Right atrium auricular region (tissue), 2 donors: ENCODE data around the gene CECR2. TPM values are rescaled to one million over a fixed set of nuclear protein-coding genes. Genes with fewer than 3 reads are reported as not detected.

Experiments
- DNase-seq: peaks from one replicate; pipeline ENCODE4 v3.0.0-alpha.2; 2019; ENCODE audit warnings: low spot score
- H3K27ac ChIP-seq, 2 donors: fragments of 200-600 bp; sonication (generic); 1 replicate in 1 of 2; 2 replicates in 1 of 2; pipeline ENCODE4 v1.5.1; 2016 to 2019
- H3K27me3 ChIP-seq, 2 donors: fragments of 200-600 bp; sonication (generic); one replicate each; pipeline versions ENCODE4 v1.5.1 to v1.6.0; 2017 to 2019
- H3K36me3 ChIP-seq: fragments of 200-600 bp; sonication (generic); one replicate; pipeline ENCODE4 v1.5.1; 2016
- H3K4me1 ChIP-seq, 2 donors: fragments of 200-600 bp; sonication (generic); one replicate each; pipeline versions ENCODE4 v1.5.1 to v1.6.0; 2017 to 2019
- H3K4me3 ChIP-seq, 2 donors: fragments of 200-600 bp; sonication (generic); 1 replicate in 1 of 2; 2 replicates in 1 of 2; pipeline ENCODE4 v1.5.1; 2017 to 2019; ENCODE audit warnings: mild to moderate bottlenecking in 1 of 2, moderate library complexity in 1 of 2
- H3K9me3 ChIP-seq, 2 donors: fragments of 200-600 bp; sonication (generic); one replicate each; pipeline ENCODE4 v1.5.1; 2019
- total RNA-seq, 2 donors: library from RNA; depleted of rRNA; stranded (reverse); fragments of >200 nt; gene quantifications; one replicate each; pipeline ENCODE4 v1.1.0, GENCODE V29; 2016
- TF ChIP-seq, protein P1 (sequence below), 2 donors: fragments of 200-600 bp; sonication (generic); IDR thresholded peaks; one replicate each; pipeline ENCODE4 v1.5.1; 2019; ENCODE audit warnings: antibody characterized with exemption in 2 of 2

Gene CECR2
- total RNA-seq, 2 donors from 2014 or later: 4.0 to 4.8 TPM

DNA sequence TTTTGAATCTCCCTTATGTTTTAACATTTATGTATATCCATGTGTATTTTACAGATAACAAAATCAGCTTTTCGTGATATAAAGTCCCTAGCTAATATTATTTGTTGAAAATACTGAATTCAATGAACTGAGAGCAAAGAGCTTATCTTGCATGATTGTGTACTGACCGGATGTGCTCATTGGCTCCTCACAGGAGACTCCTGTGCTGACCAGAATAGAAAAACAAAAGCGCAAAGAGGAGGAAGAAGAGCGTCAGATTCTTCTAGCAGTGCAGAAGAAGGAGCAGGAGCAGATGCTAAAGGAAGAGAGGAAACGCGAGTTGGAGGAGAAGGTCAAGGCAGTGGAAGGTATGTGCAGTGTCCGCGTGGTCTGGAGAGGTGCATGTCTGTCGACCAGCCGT is 154.7 kb downstream of the CECR2 start:
- Histone ChIP-seq H3K4me3 (no peak overlapping the region), H3K27me3 (no peaks in the 10 kb centered on the region), H3K4me1 (no peaks in the 10 kb centered on the region), H3K27ac (no peak overlapping the region), H3K9me3 (no peaks in the 10 kb centered on the region), H3K36me3 (no peaks in the 10 kb centered on the region)
- DNase-seq: no peak
- TF ChIP-seq, protein P1, sequence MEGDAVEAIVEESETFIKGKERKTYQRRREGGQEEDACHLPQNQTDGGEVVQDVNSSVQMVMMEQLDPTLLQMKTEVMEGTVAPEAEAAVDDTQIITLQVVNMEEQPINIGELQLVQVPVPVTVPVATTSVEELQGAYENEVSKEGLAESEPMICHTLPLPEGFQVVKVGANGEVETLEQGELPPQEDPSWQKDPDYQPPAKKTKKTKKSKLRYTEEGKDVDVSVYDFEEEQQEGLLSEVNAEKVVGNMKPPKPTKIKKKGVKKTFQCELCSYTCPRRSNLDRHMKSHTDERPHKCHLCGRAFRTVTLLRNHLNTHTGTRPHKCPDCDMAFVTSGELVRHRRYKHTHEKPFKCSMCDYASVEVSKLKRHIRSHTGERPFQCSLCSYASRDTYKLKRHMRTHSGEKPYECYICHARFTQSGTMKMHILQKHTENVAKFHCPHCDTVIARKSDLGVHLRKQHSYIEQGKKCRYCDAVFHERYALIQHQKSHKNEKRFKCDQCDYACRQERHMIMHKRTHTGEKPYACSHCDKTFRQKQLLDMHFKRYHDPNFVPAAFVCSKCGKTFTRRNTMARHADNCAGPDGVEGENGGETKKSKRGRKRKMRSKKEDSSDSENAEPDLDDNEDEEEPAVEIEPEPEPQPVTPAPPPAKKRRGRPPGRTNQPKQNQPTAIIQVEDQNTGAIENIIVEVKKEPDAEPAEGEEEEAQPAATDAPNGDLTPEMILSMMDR (IDR thresholded peaks at IDR 0.05): no peak

DNA sequence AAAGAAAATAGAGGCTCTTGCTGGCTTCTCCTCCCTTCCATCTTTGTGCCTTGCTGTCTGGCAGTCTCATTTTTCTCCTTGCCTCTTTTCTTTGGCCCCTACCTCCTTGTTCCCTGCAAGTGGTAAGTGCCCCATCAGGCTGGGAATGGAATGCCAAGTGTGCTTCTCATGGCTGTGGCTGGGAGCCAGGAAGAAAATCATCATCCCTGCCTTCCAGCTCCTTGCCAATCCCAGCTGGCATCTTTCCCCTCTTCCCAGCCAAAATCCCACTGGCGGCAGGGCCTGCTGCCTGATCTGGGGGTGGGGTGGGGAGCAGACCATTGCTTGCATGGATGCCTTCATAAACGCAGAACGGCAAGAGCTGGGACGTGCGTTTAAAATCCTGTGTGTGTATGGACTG is 167.0 kb downstream of the CECR2 start:
- Histone ChIP-seq H3K4me3 (no peak overlapping the region), H3K27me3 (no peaks in the 10 kb centered on the region), H3K36me3 (peaks cover 9% of the 10 kb centered on the region), H3K9me3 (no peaks in the 10 kb centered on the region), H3K4me1 (no peaks in the 10 kb centered on the region), H3K27ac (no peak overlapping the region)
- TF ChIP-seq, protein P1 (IDR thresholded peaks at IDR 0.05): no peak
- DNase-seq: no peak

DNA sequence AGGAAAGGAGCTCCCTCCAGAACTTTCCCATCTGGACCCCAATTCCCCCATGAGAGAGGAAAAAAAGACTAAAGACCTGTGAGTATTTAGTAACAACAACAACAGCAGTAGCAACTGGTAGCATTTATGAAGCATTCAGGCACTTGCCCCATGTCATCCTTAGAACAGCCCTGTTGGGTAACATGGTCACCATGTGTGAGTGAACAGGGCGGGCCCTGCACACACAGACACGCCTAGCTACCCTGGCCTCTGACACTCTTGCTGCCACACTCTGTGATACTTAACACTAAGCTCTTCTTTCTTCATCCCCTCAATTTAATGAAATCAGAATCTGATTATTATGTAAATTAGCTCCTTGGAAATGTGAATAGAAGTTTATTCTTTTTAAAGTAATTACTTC is 167.9 kb downstream of the CECR2 start:
- H3K27me3 ChIP-seq: no peaks in the 10 kb centered on the region
- TF ChIP-seq, protein P1 (IDR thresholded peaks at IDR 0.05): no peak
- H3K36me3 ChIP-seq: peaks cover 9% of the 10 kb centered on the region
- no peaks in the 10 kb centered on the region for H3K4me1 ChIP-seq
- H3K4me3 ChIP-seq: no peak overlapping the region
- H3K9me3 ChIP-seq: no peaks in the 10 kb centered on the region
- no peak overlapping the region for H3K27ac ChIP-seq
- DNase-seq: no peak

DNA sequence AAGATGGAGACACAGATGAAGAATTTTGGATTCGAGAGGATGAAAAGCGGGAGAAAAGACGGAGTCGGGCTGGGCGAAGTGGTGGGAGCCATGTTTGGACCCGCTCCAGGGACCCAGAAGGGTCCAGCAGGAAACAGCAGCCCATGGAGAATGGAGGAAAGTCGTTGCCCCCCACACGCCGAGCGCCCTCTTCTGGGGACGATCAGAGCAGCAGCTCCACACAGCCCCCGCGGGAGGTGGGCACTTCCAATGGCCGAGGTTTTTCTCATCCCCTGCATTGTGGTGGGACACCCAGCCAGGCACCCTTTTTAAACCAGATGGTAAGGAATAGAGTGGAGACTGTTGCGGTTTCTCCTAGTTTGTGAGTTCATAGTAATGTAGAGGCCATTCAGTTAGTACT is 171.2 kb downstream of the CECR2 start:
- Histone ChIP-seq H3K9me3 (no peaks in the 10 kb centered on the region), H3K4me1 (no peaks in the 10 kb centered on the region), H3K36me3 (peaks cover 14% of the 10 kb centered on the region), H3K27me3 (no peaks in the 10 kb centered on the region), H3K4me3 (no peak overlapping the region), H3K27ac (no peak overlapping the region)
- TF ChIP-seq, protein P1 (IDR thresholded peaks at IDR 0.05): no peak
- DNase-seq: no peak

DNA sequence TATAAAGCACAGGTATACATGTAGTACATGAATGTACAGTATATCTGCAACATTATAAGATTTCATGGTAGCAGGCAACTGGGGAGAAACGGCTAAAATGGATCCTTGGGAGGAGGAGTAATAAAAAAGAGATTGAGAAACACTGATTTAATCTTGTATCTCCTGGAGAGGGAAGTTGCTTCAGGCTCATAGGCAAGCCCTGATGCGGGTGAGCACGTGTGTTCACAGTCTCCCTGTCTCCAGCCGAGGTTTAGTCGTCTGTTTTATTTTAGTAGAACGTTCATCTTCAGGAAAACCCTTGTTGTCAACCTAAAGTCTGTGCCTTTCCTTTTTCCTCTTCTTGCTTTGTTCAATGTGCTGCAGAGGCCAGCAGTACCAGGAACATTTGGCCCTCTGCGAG is 172.2 kb downstream of the CECR2 start:
- Histone ChIP-seq H3K36me3 (peaks cover 14% of the 10 kb centered on the region), H3K27me3 (no peaks in the 10 kb centered on the region), H3K9me3 (no peaks in the 10 kb centered on the region), H3K27ac (no peak overlapping the region), H3K4me1 (no peaks in the 10 kb centered on the region), H3K4me3 (no peak overlapping the region)
- TF ChIP-seq, protein P1 (IDR thresholded peaks at IDR 0.05): no peak
- DNase-seq: no peak

DNA sequence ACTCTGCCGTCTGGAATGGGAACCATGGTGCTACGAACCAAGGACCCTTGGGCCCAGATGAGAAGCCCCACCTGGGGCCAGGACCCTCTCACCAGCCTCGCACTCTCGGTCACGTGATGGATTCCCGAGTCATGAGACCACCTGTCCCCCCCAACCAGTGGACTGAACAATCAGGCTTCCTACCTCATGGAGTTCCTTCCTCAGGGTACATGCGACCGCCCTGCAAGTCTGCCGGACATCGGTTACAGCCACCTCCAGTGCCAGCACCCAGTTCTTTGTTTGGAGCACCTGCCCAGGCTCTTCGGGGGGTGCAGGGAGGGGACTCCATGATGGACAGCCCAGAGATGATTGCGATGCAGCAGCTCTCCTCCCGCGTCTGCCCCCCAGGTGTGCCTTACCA is 173.2 kb downstream of the CECR2 start:
- Histone ChIP-seq H3K4me1 (no peaks in the 10 kb centered on the region), H3K36me3 (peaks cover 14% of the 10 kb centered on the region), H3K4me3 (no peak overlapping the region), H3K27ac (no peak overlapping the region), H3K27me3 (no peaks in the 10 kb centered on the region), H3K9me3 (no peaks in the 10 kb centered on the region)
- no peak for DNase-seq
- TF ChIP-seq, protein P1 (IDR thresholded peaks at IDR 0.05): no peak
